ENCODE data around the gene DPYD. TPM values are rescaled to one million over a fixed set of nuclear protein-coding genes. Genes with fewer than 3 reads are reported as not detected.

Gene DPYD
- polyA plus RNA-seq, 1 of the 3 experiments (the other 2 are of a cell fraction) = 23.0 TPM

DNA sequence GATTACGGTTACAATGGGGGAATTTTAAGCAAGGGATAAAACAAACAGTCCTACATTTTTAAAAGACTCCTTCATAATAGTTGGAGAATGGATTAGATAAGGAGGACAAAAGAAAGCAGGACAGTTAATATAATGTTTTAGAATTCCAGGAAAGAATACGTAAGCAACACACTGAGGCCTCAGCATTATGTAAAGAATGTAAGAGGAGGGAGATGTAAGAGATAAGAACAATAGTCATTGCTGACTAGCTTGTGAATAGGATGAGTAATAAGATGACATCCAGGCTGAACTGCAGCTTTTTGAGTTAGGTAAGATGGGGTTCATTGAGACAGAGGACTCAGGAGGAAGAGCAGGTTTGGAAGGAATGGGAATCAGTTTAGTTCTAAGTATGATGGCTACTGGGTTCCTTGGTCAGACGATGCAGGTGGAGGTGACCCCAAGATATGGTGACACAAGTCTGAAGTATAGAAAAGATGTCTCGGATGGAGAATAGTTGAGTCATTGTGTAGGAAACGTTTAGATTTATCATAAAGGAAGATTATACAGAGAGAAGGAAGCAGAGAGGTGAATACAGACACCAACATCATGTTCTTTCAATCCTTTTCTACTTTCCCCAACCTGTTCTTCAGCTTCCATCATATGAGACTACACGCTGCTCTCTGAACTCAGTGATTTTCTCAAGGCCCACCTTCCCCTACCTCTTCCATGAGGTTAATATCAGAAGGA is 826.4 kb downstream of the DPYD start (continued):
- TF ChIP-seq, protein P1, sequence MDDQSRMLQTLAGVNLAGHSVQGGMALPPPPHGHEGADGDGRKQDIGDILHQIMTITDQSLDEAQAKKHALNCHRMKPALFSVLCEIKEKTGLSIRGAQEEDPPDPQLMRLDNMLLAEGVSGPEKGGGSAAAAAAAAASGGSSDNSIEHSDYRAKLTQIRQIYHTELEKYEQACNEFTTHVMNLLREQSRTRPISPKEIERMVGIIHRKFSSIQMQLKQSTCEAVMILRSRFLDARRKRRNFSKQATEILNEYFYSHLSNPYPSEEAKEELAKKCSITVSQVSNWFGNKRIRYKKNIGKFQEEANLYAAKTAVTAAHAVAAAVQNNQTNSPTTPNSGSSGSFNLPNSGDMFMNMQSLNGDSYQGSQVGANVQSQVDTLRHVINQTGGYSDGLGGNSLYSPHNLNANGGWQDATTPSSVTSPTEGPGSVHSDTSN (IDR thresholded peaks at IDR 0.05) = peak; percentile 82
- TF ChIP-seq, protein P2, sequence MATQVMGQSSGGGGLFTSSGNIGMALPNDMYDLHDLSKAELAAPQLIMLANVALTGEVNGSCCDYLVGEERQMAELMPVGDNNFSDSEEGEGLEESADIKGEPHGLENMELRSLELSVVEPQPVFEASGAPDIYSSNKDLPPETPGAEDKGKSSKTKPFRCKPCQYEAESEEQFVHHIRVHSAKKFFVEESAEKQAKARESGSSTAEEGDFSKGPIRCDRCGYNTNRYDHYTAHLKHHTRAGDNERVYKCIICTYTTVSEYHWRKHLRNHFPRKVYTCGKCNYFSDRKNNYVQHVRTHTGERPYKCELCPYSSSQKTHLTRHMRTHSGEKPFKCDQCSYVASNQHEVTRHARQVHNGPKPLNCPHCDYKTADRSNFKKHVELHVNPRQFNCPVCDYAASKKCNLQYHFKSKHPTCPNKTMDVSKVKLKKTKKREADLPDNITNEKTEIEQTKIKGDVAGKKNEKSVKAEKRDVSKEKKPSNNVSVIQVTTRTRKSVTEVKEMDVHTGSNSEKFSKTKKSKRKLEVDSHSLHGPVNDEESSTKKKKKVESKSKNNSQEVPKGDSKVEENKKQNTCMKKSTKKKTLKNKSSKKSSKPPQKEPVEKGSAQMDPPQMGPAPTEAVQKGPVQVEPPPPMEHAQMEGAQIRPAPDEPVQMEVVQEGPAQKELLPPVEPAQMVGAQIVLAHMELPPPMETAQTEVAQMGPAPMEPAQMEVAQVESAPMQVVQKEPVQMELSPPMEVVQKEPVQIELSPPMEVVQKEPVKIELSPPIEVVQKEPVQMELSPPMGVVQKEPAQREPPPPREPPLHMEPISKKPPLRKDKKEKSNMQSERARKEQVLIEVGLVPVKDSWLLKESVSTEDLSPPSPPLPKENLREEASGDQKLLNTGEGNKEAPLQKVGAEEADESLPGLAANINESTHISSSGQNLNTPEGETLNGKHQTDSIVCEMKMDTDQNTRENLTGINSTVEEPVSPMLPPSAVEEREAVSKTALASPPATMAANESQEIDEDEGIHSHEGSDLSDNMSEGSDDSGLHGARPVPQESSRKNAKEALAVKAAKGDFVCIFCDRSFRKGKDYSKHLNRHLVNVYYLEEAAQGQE (IDR thresholded peaks at IDR 0.05; ENCODE audit: low read depth, low read length) = no peak
- TF ChIP-seq GATA2 (CRISPR knock-in tag; IDR thresholded peaks at IDR 0.05) = no peak
- TF ChIP-seq JUND (IDR thresholded peaks at IDR 0.05) = peak; percentile 98
- TF ChIP-seq POLR2AphosphoS5 (IDR thresholded peaks at IDR 0.05; ENCODE audit: low read depth, low read length) = peak; percentile 66; the same call in 1 of the 2 replicates
- peak; percentile 58; the same call in 1 of the 2 replicates for TF ChIP-seq TAF1 (IDR thresholded peaks at IDR 0.05; ENCODE audit: borderline replicate concordance, low read depth, low read length)
- no peak for TF ChIP-seq FOXJ3 (CRISPR knock-in tag; IDR thresholded peaks at IDR 0.05)
- TF ChIP-seq RFX5 (IDR thresholded peaks at IDR 0.05; ENCODE audit: low read length) = no peak
- TF ChIP-seq NFIC (IDR thresholded peaks at IDR 0.05; ENCODE audit: borderline replicate concordance) = peak; percentile 91
- TF ChIP-seq MEF2A (IDR thresholded peaks at IDR 0.05; ENCODE audit: borderline replicate concordance, low read depth) = no peak
- TF ChIP-seq SIN3A (IDR thresholded peaks at IDR 0.05; ENCODE audit: borderline replicate concordance, low read depth, low read length) = 0 out of 2 replicates have a peak, but pooled peaks have one; percentile 56
- TF ChIP-seq GABPA (IDR thresholded peaks at IDR 0.05; ENCODE audit: low read depth) = no peak
- TF ChIP-seq, protein P3, sequence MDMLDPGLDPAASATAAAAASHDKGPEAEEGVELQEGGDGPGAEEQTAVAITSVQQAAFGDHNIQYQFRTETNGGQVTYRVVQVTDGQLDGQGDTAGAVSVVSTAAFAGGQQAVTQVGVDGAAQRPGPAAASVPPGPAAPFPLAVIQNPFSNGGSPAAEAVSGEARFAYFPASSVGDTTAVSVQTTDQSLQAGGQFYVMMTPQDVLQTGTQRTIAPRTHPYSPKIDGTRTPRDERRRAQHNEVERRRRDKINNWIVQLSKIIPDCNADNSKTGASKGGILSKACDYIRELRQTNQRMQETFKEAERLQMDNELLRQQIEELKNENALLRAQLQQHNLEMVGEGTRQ (IDR thresholded peaks at IDR 0.05; ENCODE audit: borderline replicate concordance, low read depth, low read length) = no peak
- TF ChIP-seq EZH2phosphoT487 (IDR thresholded peaks at IDR 0.05; ENCODE audit: borderline replicate concordance, low read depth) = no peak
- TF ChIP-seq FOSL2 (IDR thresholded peaks at IDR 0.05; ENCODE audit: borderline replicate concordance, low read depth) = peak; percentile 98
- peak; percentile 97 for TF ChIP-seq TEAD4 (IDR thresholded peaks at IDR 0.05; ENCODE audit: borderline replicate concordance, insufficient read depth)
- TF ChIP-seq, protein P4, sequence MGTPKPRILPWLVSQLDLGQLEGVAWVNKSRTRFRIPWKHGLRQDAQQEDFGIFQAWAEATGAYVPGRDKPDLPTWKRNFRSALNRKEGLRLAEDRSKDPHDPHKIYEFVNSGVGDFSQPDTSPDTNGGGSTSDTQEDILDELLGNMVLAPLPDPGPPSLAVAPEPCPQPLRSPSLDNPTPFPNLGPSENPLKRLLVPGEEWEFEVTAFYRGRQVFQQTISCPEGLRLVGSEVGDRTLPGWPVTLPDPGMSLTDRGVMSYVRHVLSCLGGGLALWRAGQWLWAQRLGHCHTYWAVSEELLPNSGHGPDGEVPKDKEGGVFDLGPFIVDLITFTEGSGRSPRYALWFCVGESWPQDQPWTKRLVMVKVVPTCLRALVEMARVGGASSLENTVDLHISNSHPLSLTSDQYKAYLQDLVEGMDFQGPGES (IDR thresholded peaks at IDR 0.05; ENCODE audit: low read depth, low read length) = no peak
- TF ChIP-seq SMC3 (IDR thresholded peaks at IDR 0.05; ENCODE audit: low read depth, low read length) = no peak
- TF ChIP-seq, protein P5, sequence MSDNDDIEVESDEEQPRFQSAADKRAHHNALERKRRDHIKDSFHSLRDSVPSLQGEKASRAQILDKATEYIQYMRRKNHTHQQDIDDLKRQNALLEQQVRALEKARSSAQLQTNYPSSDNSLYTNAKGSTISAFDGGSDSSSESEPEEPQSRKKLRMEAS (IDR thresholded peaks at IDR 0.05; ENCODE audit: low read depth) = peak; percentile 53; the same call in 1 of the 2 replicates
- no peak for TF ChIP-seq MXI1 (IDR thresholded peaks at IDR 0.05; ENCODE audit: low read depth, low read length)
- no peak for TF ChIP-seq RCOR1 (IDR thresholded peaks at IDR 0.05; ENCODE audit: low read length)
- TF ChIP-seq FOXM1 (IDR thresholded peaks at IDR 0.05; ENCODE audit: low read depth) = peak; percentile 86
